GM12872 (cell line): Measurements from ENCODE around the gene BFSP2.

ENCODE experiments used
- TF ChIP-seq, protein P1 (sequence below): IDR thresholded peaks from 3 replicates; pipeline ENCODE4 v1.5.1; 2011; ENCODE audit warnings: low read depth, mild to moderate bottlenecking, low read length, moderate library complexity; ENCODE audit not compliant: insufficient read depth

BFSP2 gene

DNA sequence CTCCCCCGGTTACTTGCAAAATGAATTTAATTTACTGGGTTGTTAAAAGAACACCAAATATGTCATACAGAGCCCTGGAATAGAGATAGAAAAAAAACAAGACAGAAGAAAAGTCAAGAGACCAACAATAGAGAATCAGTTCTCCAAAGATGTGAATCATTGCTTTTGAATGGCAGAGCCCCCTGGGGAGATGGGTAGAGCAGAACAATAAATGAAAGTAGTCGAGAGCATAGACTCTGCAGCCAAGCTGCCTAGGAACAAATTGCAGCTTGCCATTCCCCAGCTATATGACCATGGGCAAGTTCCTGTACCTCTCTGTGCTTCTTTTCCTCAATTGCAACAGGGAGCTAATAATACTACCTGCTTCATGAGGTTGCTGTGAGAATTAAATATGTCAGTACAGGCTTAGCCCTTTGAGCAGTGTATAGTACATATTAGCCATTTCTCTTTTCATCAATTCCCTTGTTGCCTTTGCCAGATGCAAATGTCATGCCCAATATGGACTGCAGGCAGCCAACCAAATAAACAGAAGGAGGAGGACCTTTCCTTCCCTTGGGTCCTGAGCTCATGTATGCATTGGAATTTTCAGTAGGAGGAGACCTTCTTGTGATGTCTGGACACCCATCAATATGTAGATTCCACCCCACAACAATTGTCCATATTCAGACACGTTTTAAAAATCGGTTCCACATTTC is 25.0 kb upstream of the BFSP2 start:
- TF ChIP-seq, protein P1, sequence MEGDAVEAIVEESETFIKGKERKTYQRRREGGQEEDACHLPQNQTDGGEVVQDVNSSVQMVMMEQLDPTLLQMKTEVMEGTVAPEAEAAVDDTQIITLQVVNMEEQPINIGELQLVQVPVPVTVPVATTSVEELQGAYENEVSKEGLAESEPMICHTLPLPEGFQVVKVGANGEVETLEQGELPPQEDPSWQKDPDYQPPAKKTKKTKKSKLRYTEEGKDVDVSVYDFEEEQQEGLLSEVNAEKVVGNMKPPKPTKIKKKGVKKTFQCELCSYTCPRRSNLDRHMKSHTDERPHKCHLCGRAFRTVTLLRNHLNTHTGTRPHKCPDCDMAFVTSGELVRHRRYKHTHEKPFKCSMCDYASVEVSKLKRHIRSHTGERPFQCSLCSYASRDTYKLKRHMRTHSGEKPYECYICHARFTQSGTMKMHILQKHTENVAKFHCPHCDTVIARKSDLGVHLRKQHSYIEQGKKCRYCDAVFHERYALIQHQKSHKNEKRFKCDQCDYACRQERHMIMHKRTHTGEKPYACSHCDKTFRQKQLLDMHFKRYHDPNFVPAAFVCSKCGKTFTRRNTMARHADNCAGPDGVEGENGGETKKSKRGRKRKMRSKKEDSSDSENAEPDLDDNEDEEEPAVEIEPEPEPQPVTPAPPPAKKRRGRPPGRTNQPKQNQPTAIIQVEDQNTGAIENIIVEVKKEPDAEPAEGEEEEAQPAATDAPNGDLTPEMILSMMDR: no peak

DNA sequence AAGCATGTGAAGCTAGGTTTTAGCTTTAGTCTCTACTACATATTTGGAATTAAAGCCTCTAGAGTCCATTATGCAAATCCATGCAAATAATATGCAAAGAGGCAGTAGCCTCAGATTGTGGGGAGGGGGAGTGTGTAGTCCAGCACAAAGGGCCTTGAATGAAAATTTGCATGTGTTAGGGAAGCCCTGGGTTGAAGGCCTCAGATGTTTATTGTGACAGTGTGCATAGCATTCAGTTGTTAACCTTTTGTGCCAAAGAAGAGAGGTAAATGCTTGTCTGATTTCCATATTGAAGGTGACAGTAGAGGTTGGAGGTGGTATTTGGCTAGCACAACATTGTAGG is 24.5 kb upstream of the BFSP2 start:
- TF ChIP-seq, protein P1: no peak

DNA sequence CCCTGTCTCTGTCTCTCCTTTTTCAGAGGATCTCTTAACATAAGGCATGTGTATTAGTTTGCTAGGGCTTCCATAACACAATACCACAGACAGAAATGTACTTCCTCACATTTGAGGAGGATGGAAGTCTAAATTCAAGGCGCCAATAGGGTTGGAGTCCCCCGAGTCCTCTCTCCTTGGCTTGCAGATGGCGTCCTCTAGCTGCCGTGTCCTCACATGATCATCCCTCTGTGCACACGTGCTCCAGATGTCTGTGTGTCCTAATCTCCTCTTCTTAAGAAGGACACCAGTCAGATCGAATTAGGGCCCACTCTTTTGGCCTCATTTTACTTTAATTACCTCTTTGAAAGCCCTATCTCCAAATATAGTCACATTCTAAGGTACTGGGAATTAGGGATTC is 23.0 kb upstream of the BFSP2 start:
- TF ChIP-seq, protein P1: no peak; the same call in 2 of the 3 replicates

DNA sequence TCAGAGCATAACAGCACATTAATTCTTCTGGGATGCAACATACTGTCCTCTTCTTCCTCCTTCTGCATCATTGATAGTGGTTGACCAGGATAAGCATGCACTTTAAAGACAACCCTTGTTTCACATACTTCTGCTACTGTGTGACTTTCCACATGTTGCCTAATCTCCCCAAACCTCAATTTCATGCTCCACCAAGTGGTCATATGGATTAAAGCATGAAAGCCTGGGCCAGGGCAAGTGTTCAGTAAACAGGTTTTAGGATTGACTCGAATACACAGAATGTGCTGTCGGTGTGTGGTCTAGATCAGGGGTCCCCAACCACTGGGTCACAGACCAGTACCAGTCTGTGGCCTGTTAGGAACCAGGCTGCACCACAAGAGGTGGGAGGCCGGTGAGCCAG is 22.5 kb upstream of the BFSP2 start:
- TF ChIP-seq, protein P1: peak; percentile 32; the same call in 1 of the 3 replicates

DNA sequence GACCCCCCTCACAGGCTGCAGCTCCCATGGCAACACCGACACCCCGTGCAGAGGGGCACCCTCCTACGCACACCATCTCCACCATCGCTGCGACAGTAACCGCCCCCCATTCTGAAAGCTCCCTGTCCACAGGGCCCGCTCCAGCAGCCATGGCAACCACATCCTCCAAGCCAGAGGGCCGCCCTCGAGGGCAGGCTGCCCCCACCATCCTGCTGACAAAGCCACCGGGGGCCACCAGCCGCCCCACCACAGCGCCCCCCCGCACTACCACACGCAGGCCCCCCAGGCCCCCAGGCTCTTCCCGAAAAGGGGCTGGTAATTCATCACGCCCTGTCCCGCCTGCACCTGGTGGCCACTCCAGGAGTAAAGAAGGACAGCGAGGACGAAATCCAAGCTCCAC is 19.9 kb upstream of the BFSP2 start:
- TF ChIP-seq, protein P1: no peak

DNA sequence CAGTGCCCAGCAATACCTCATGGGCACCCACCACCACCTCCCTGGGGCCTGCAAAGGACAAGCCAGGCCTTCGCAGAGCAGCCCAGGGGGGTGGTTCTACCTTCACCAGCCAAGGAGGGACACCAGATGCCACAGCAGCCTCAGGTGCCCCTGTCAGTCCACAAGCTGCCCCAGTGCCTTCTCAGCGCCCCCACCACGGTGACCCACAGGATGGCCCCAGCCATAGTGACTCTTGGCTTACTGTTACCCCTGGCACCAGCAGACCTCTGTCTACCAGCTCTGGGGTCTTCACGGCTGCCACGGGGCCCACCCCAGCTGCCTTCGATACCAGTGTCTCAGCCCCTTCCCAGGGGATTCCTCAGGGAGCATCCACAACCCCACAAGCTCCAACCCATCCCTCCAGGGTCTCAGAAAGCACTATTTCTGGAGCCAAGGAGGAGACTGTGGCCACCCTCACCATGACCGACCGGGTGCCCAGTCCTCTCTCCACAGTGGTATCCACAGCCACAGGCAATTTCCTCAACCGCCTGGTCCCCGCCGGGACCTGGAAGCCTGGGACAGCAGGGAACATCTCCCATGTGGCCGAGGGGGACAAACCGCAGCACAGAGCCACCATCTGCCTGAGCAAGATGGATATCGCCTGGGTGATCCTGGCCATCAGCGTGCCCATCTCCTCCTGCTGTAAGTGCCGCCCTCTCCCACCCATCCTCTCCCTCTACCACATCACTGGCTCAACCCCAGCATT is 19.2 kb upstream of the BFSP2 start:
- TF ChIP-seq, protein P1: no peak

DNA sequence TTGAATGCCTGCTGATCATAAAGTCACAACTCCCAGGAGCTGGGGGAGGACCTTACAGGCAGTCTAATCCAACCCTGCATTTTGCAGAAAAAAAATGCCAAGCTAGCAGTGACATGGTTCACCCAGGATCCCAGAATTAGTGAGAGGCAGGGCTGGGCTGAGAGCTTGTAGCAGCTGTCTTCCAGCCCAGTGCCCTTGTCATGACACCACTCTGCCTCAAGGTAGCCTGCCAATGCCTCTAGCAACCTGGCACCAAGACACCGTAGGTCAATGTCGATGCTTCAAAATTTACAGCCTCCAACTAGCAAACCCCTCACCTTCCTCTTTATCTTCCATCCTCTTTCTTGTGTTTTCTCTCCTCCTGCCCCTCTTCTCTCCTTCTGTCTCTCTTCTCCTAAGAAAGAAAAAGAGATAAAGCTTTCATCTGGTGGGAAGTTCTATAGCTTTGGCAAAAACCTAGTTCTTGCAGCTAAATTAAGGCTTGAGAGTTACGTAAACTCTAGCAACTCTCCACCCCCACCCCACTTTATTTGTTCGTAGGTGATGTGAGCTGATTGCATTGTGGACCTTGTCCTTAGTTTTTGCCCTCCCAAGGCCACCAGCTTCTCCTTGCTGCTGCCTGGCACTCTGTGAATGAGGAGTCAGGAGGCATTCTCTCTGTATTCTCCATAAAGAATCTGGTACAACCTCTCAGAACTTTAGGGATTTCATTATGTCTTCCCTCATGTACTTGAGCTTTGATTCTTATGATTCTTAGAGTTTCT is 18.3 kb upstream of the BFSP2 start:
- TF ChIP-seq, protein P1: no peak
